ENCODE measurements around the gene STXBP5. TPM values are rescaled to one million over a fixed set of nuclear protein-coding genes. Genes with fewer than 3 reads are reported as not detected.

The STXBP5 gene
- total and polyA plus RNA-seq, 9 of the 15 experiments (the other 6 are each of a cell fraction or from before 2014, with no cell fraction given): 23.3 to 172 (median 71.5) TPM

DNA sequence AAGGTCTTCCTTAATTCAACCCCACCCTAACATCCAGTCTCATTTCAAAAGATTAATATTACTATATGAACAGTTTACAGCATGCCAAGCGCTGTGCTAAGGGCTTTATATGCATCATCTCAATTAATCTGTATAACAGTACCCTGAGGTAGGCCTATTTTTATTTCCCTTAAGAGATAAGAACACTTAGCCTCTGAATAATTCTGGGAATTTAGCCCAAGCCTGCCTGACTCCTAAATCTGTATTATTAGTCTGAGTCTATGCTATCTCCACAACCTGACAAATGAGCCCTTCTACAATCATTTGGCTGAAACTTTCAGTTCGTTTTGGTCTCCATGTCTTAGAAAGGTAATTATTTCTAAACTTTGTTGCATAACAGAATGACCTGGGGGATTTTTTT, 226.6 kb downstream of the STXBP5 start (continued):
- TF ChIP-seq, protein P1, sequence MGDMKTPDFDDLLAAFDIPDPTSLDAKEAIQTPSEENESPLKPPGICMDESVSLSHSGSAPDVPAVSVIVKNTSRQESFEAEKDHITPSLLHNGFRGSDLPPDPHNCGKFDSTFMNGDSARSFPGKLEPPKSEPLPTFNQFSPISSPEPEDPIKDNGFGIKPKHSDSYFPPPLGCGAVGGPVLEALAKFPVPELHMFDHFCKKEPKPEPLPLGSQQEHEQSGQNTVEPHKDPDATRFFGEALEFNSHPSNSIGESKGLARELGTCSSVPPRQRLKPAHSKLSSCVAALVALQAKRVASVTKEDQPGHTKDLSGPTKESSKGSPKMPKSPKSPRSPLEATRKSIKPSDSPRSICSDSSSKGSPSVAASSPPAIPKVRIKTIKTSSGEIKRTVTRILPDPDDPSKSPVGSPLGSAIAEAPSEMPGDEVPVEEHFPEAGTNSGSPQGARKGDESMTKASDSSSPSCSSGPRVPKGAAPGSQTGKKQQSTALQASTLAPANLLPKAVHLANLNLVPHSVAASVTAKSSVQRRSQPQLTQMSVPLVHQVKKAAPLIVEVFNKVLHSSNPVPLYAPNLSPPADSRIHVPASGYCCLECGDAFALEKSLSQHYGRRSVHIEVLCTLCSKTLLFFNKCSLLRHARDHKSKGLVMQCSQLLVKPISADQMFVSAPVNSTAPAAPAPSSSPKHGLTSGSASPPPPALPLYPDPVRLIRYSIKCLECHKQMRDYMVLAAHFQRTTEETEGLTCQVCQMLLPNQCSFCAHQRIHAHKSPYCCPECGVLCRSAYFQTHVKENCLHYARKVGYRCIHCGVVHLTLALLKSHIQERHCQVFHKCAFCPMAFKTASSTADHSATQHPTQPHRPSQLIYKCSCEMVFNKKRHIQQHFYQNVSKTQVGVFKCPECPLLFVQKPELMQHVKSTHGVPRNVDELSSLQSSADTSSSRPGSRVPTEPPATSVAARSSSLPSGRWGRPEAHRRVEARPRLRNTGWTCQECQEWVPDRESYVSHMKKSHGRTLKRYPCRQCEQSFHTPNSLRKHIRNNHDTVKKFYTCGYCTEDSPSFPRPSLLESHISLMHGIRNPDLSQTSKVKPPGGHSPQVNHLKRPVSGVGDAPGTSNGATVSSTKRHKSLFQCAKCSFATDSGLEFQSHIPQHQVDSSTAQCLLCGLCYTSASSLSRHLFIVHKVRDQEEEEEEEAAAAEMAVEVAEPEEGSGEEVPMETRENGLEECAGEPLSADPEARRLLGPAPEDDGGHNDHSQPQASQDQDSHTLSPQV (IDR thresholded peaks at IDR 0.05): no peak
- TF ChIP-seq GTF2F1 (IDR thresholded peaks at IDR 0.05; ENCODE audit: low read depth, low read length): no peak
- TF ChIP-seq SMARCE1 (IDR thresholded peaks at IDR 0.05): no peak
- no peak for TF ChIP-seq NONO (IDR thresholded peaks at IDR 0.05; ENCODE audit: low read depth in 2 of 2, low read length in 1 of 2)
- no peak for TF ChIP-seq IFI16 (CRISPR knock-in tag; IDR thresholded peaks at IDR 0.05)
- no peak for TF ChIP-seq NBN (IDR thresholded peaks at IDR 0.05; ENCODE audit: low read depth)

DNA sequence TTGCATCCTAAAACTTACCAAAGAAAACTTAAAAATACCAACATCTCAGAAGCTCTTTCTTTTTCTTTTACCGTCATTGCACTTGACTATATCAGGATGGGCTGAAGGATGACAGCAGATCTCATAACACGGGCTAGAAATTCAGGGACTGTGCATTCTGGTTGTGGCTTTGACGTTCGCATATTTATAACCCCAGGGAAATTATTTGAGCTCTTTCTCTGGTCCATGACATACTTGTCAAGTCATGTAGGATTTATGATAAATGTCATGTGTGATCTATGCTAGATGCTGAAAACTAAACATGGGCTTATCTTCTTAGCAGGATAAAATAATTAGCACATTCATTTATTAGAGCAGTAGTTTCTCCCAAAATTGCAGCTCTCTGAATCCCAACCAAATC, 229.9 kb downstream of the STXBP5 start:
- Histone ChIP-seq H3K36me3 (ENCODE audit: control insufficient read depth, insufficient read depth, low read length) (no peaks in the 10 kb centered on the region), H2AFZ (ENCODE audit: low read depth, low read length) (no peak overlapping the region), H3K79me2 (ENCODE audit: control insufficient read depth, insufficient read depth, low read length) (no peaks in the 10 kb centered on the region), H4K20me1 (replicated peaks; ENCODE audit: control insufficient read depth, insufficient read depth, low read length) (no peaks in the 10 kb centered on the region), H3K9me1 (ENCODE audit: control insufficient read depth, insufficient read depth, low read length) (no peaks in the 10 kb centered on the region), H3K4me1 (replicated peaks in 1 of 2; ENCODE audit: control insufficient read depth in 2 of 2, insufficient read depth in 2 of 2, low read length in 2 of 2) (peaks cover 0 to 3% of the 10 kb centered on the region in 2 experiments; a peak in 2 of 5 replicates), H3K4me3 (no peak overlapping the region), H3K27me3 (ENCODE audit: control insufficient read depth in 2 of 2, insufficient read depth in 2 of 2, low read length in 2 of 2) (peaks cover 14 to 18% of the 10 kb centered on the region in 2 experiments), H3K9ac (ENCODE audit: insufficient read depth in 1 of 2, low read depth in 2 of 2, low read length in 2 of 2) (no peak overlapping the region), H3K27ac (ENCODE audit: extremely low read depth, low read depth, low read length) (no peak overlapping the region), H3K4me2 (ENCODE audit: insufficient read depth, low read length) (no peak overlapping the region), H3K9me3 (replicated peaks; ENCODE audit: control insufficient read depth, insufficient read depth, low read depth, low read length) (no peaks in the 10 kb centered on the region)
- BruUV-seq (replicated peaks): no TSS peak
- FAIRE-seq (no peak), DNase-seq (ENCODE audit: extremely low read depth in 1 of 4, low spot score in 3 of 4) (no peak), ATAC-seq (no peak)
- POLR2A ChIA-PET: interaction anchor here (1.9 kb wide), 1 partner anchor 10 kb away, joined by 6 read pairs; no protein-coding TSS in a partner anchor
- in situ Hi-C loops (cut with MboI) (no loop called here), intact Hi-C loops (cut with micrococcal nuclease) (no loop called here)
- 0% methylated on average over 4 of the region's 4 CpGs for WGBS (ENCODE audit: insufficient coverage, low coverage, missing lambda C conversion rate)
- CTCF ChIA-PET (ENCODE audit: low intra/inter-chr PET ratio): no interaction called here
- no peak for TF ChIP-seq TAF15 (IDR thresholded peaks at IDR 0.05; ENCODE audit: low read depth, low read length)
- TF ChIP-seq, protein P2, sequence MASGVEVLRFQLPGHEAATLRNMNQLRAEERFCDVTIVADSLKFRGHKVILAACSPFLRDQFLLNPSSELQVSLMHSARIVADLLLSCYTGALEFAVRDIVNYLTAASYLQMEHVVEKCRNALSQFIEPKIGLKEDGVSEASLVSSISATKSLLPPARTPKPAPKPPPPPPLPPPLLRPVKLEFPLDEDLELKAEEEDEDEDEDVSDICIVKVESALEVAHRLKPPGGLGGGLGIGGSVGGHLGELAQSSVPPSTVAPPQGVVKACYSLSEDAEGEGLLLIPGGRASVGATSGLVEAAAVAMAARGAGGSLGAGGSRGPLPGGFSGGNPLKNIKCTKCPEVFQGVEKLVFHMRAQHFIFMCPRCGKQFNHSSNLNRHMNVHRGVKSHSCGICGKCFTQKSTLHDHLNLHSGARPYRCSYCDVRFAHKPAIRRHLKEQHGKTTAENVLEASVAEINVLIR (CRISPR knock-in tag; IDR thresholded peaks at IDR 0.05): no peak
- no peak for TF ChIP-seq SREBF2 (CRISPR knock-in tag; IDR thresholded peaks at IDR 0.05)
- TF ChIP-seq CEBPG (CRISPR knock-in tag; IDR thresholded peaks at IDR 0.05): no peak
- no peak for TF ChIP-seq CEBPG (tag; conservative IDR thresholded peaks at IDR 0.05 in 1 of 2, IDR thresholded peaks at IDR 0.05 in 1 of 2)
- no peak for TF ChIP-seq CBFA2T3 (IDR thresholded peaks at IDR 0.05)
- TF ChIP-seq, protein P3, sequence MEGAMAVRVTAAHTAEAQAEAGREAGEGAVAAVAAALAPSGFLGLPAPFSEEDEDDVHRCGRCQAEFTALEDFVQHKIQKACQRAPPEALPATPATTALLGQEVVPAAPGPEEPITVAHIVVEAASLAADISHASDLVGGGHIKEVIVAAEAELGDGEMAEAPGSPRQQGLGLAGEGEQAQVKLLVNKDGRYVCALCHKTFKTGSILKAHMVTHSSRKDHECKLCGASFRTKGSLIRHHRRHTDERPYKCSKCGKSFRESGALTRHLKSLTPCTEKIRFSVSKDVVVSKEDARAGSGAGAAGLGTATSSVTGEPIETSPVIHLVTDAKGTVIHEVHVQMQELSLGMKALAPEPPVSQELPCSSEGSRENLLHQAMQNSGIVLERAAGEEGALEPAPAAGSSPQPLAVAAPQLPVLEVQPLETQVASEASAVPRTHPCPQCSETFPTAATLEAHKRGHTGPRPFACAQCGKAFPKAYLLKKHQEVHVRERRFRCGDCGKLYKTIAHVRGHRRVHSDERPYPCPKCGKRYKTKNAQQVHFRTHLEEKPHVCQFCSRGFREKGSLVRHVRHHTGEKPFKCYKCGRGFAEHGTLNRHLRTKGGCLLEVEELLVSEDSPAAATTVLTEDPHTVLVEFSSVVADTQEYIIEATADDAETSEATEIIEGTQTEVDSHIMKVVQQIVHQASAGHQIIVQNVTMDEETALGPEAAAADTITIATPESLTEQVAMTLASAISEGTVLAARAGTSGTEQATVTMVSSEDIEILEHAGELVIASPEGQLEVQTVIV (CRISPR knock-in tag; IDR thresholded peaks at IDR 0.05; ENCODE audit: borderline replicate concordance): no peak
- no peak for TF ChIP-seq CREB1 (IDR thresholded peaks at IDR 0.05)
- no peak for TF ChIP-seq CREB1 (CRISPR knock-in tag; IDR thresholded peaks at IDR 0.05)
- no peak for TF ChIP-seq NCOA2 (IDR thresholded peaks at IDR 0.05; ENCODE audit: partially characterized antibody in 2 of 2)

All from K562 (cell line).